A673 (cell line): ENCODE data around the gene ADAMTS13.

Experiments
- EZH2 ChIP-seq: fragments of 200-600 bp; sonication (generic); IDR thresholded peaks from 2 replicates; pipeline ENCODE4 v1.6.1; 2017; ENCODE audit warnings: borderline replicate concordance, low read depth, mild to moderate bottlenecking, mixed read lengths, antibody characterized with exemption, low read length; ENCODE audit not compliant: poor library complexity, severe bottlenecking
- TF ChIP-seq, protein P1 (sequence below): fragments of 300-800, 200-600 bp; sonication (generic); conservative IDR thresholded peaks from 2 replicates; pipeline ENCODE4 v1.5.1; 2017; ENCODE audit warnings: low read depth, mild to moderate bottlenecking, antibody characterized with exemption, low read length, moderate library complexity, mixed read lengths

DNA sequence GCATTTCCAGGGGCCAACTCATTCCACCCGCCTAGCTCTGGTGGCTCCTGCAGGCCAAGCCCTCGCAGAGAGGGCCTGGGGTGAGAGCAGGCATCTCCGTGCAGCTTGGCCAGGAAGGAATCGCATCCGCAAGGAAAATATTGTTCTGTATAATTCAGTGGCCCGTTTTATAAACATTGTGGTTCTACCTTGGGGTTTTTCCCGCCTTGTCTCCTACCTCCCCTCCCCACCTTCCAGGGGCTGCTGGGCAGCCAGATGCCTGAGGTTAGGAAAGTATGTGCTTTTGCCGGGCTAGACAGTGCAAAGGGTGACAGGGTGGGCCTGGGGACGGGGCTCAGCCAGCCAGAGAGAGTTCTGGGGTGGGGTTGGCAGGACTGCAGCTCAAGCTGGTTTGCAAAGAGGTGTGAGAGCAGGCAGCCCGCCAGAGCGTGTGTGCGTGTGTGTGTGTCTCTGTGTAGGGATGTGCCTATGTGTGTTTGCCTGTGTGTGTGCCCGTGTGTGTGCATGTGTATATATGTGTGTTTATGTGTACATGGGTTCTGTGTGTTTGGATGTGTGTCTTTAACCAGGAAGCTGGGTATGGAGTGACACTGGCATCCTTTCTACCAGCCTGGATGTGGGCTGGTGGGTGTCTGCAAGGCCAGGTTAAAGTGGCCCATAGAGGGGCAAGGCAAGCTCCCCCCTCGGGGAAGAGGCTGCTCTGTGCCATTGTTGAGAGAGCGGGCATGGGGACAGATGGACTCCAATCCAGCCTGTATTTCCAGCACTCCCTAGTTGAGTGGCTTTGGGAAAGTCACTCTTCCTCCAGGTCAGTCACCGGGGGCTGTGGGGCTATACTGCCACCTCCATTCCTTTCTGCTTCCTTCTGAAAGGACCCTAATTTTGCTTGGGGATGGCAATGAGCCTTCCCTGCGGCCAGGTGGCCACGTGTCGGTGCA, 67.4 kb downstream of the ADAMTS13 start:
- TF ChIP-seq, protein P1, sequence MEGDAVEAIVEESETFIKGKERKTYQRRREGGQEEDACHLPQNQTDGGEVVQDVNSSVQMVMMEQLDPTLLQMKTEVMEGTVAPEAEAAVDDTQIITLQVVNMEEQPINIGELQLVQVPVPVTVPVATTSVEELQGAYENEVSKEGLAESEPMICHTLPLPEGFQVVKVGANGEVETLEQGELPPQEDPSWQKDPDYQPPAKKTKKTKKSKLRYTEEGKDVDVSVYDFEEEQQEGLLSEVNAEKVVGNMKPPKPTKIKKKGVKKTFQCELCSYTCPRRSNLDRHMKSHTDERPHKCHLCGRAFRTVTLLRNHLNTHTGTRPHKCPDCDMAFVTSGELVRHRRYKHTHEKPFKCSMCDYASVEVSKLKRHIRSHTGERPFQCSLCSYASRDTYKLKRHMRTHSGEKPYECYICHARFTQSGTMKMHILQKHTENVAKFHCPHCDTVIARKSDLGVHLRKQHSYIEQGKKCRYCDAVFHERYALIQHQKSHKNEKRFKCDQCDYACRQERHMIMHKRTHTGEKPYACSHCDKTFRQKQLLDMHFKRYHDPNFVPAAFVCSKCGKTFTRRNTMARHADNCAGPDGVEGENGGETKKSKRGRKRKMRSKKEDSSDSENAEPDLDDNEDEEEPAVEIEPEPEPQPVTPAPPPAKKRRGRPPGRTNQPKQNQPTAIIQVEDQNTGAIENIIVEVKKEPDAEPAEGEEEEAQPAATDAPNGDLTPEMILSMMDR = no peak
- TF ChIP-seq EZH2 = no peak
